ENCODE data around the gene GPRIN3. TPM values are rescaled to one million over a fixed set of nuclear protein-coding genes. Genes with fewer than 3 reads are reported as not detected.
A peak's percentile ranks its signal among the peaks of the same experiment; 100 is the strongest.

The GPRIN3 gene
- total and polyA plus RNA-seq, 2 experiments from 2014 or later: 5.1 to 18.0 TPM

- no peak for TF ChIP-seq CTCF (IDR thresholded peaks at IDR 0.05; ENCODE audit: low read depth, low read length)
- no peak for DNase-seq (ENCODE audit: low read depth in 1 of 2, low spot score in 1 of 2)
- no peaks in the 10 kb centered on the region for H3K4me1 ChIP-seq (ENCODE audit: low read depth)
Observed at GRCh38 chr4:89215736-89216135, 91.9 kb downstream of the GPRIN3 start.

GRCh38 chr4:89214308-89214707 lies 93.3 kb downstream of the GPRIN3 start:
- no peaks in the 10 kb centered on the region for H3K27me3 ChIP-seq
- H3K4me3 ChIP-seq: no peak overlapping the region
- DNase-seq (ENCODE audit: low read depth in 1 of 2, low spot score in 1 of 2): no peak
- H3K4me1 ChIP-seq (ENCODE audit: low read depth): no peaks in the 10 kb centered on the region
- no peaks in the 10 kb centered on the region for H3K9me3 ChIP-seq (ENCODE audit: low read depth)
- no peak overlapping the region for H3K27ac ChIP-seq
- no peak for TF ChIP-seq CTCF (IDR thresholded peaks at IDR 0.05; ENCODE audit: low read depth, low read length)
- H3K36me3 ChIP-seq: no peaks in the 10 kb centered on the region

More at GRCh38 chr4:89215736-89216135, 91.9 kb downstream of the GPRIN3 start:
- no peaks in the 10 kb centered on the region for H3K9me3 ChIP-seq (ENCODE audit: low read depth)
- no peak overlapping the region for H3K27ac ChIP-seq
- no peaks in the 10 kb centered on the region for H3K36me3 ChIP-seq
- H3K4me3 ChIP-seq: no peak overlapping the region
- H3K27me3 ChIP-seq: no peaks in the 10 kb centered on the region

- H3K4me3 ChIP-seq: no peak overlapping the region
- no peak for TF ChIP-seq CTCF (IDR thresholded peaks at IDR 0.05; ENCODE audit: low read depth, low read length)
- no peak overlapping the region for H3K27ac ChIP-seq
- no peaks in the 10 kb centered on the region for H3K27me3 ChIP-seq
- DNase-seq (ENCODE audit: low read depth in 1 of 2, low spot score in 1 of 2): no peak
- H3K4me1 ChIP-seq (ENCODE audit: low read depth): no peaks in the 10 kb centered on the region
- no peaks in the 10 kb centered on the region for H3K36me3 ChIP-seq
- no peaks in the 10 kb centered on the region for H3K9me3 ChIP-seq (ENCODE audit: low read depth)
Observed at GRCh38 chr4:89213382-89213701, 94.3 kb downstream of the GPRIN3 start.

GRCh38 chr4:89212666-89213381 lies 94.8 kb downstream of the GPRIN3 start:
- no peak for TF ChIP-seq CTCF (IDR thresholded peaks at IDR 0.05; ENCODE audit: low read depth, low read length)
- Histone ChIP-seq H3K4me1 (ENCODE audit: low read depth) (no peaks in the 10 kb centered on the region), H3K27me3 (no peaks in the 10 kb centered on the region), H3K4me3 (no peak overlapping the region), H3K9me3 (ENCODE audit: low read depth) (no peaks in the 10 kb centered on the region), H3K27ac (no peak overlapping the region), H3K36me3 (no peaks in the 10 kb centered on the region)
- peak in 1 of 2 donors; percentile 7 for DNase-seq (ENCODE audit: low read depth in 1 of 2, low spot score in 1 of 2)

- no peaks in the 10 kb centered on the region for H3K4me1 ChIP-seq (ENCODE audit: low read depth)
- H3K9me3 ChIP-seq (ENCODE audit: low read depth): no peaks in the 10 kb centered on the region
- no peak for DNase-seq (ENCODE audit: low read depth in 1 of 2, low spot score in 1 of 2)
- no peaks in the 10 kb centered on the region for H3K27me3 ChIP-seq
- no peaks in the 10 kb centered on the region for H3K36me3 ChIP-seq
- no peak overlapping the region for H3K4me3 ChIP-seq
- H3K27ac ChIP-seq: no peak overlapping the region
- no peak for TF ChIP-seq CTCF (IDR thresholded peaks at IDR 0.05; ENCODE audit: low read depth, low read length)
Observed at GRCh38 chr4:89204624-89205023, 103.0 kb downstream of the GPRIN3 start.

All from cardiac muscle cell (in vitro differentiated cells and primary cell).